ENCODE data around the gene SERTAD4. TPM values are rescaled to one million over a fixed set of nuclear protein-coding genes. Genes with fewer than 3 reads are reported as not detected.
"Not testable (repeated sequence)": the region's sequence is repeated elsewhere in the genome, so short reads cannot be mapped to it uniquely, and the experiment has no call there.

Gene SERTAD4
- total and polyA plus RNA-seq, 10 of the 15 experiments (the other 5 are each of a cell fraction or from before 2014, with no cell fraction given) = not detected

DNA sequence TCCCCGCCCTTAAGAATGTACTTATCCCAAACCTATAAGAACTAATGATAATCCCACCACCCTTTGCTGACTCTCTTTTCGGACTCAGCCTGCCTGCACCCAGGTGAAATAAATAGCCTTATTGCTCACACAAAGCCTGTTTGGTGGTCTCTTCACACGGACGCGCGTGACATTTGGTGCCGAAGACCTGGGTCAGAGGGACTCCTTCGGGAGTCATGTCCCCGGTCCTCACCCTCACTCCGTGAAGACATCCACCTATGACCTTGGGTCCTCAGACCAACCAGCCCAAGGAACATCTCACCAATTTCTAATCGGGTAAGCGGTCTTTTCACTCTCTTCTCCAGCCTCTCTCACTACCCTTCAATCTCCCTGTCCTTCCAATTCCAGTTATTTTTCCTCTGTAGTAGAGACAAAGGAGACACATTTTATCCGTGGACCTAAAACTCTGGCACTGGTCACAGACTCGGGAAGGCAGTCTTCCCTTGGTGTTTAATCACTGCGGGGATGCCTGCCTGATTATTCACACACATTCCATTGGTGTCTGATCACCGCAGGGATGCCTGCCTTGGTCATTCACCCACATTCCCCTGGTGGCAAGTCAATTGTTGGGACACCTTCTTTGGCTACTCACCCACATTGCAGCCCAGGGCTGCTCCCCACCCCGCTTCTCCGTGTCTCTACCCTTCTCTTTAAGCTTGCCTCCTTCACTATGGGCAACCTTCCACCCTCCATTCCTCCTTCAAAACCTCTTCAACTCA is 44.6 kb upstream of the SERTAD4 start:
- BruUV-seq (replicated peaks); RAD21 ChIA-PET (ENCODE audit: unreplicated experiment); FAIRE-seq; ATAC-seq; DNase-seq (ENCODE audit: low read depth, low spot score); H3K9me3 ChIP-seq (replicated peaks; ENCODE audit: control insufficient read depth, insufficient read depth, low read length); H3K36me3 ChIP-seq (ENCODE audit: control insufficient read depth in 2 of 2, insufficient read depth in 2 of 2, low read length in 1 of 2); H3K4me3 ChIP-seq; H3K4me2 ChIP-seq (ENCODE audit: control insufficient read depth, insufficient read depth); SMC1A ChIA-PET (ENCODE audit: uncharacterized antibody, unreplicated experiment); POLR2A ChIA-PET; H2AFZ ChIP-seq (ENCODE audit: control insufficient read depth, low read depth, low read length); H3K27me3 ChIP-seq (replicated peaks in 1 of 2; ENCODE audit: control insufficient read depth in 2 of 2, insufficient read depth in 2 of 2, low read length in 1 of 2); H3K4me1 ChIP-seq (ENCODE audit: control insufficient read depth, insufficient read depth, low read length); H4K20me1 ChIP-seq (ENCODE audit: control insufficient read depth, insufficient read depth); H3K79me2 ChIP-seq (ENCODE audit: control insufficient read depth, insufficient read depth, low read length); intact Hi-C loops (cut with micrococcal nuclease; ENCODE audit: unreplicated experiment); H3K9ac ChIP-seq (ENCODE audit: control insufficient read depth, insufficient read depth, low read length); CTCF ChIA-PET; in situ Hi-C loops (cut with MboI); H3K27ac ChIP-seq (ENCODE audit: control insufficient read depth, insufficient read depth): not testable (repeated sequence)
- 63% methylated on average over 18 of the region's 18 CpGs for WGBS (ENCODE audit: insufficient coverage, insufficient replicate concordance, low lambda C conversion rate, missing lambda C conversion rate)

DNA sequence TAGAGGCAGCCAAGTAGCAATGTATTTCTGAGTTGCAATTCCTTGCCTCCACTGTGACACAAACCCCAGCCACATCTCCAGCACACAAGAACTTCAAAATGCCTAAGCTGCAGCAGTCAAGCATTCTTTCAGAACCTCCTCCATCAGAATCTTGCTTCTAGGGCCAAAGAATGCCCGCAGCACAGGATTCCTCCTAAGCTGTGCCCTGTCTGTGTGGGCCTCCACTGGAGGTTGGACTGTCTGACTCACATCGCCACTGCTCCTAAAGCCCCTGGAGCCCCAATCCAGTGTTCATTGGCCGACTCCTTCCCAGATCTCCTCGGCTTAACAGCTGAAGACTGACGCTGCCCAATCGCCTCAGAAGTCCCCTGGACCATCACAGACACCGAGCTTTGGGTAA is 43.2 kb upstream of the SERTAD4 start:
- intact Hi-C loops (cut with micrococcal nuclease; ENCODE audit: unreplicated experiment) (no loop called here), in situ Hi-C loops (cut with MboI) (no loop called here)
- Histone ChIP-seq H4K20me1 (ENCODE audit: control insufficient read depth, insufficient read depth) (no peaks in the 10 kb centered on the region), H3K9ac (ENCODE audit: control insufficient read depth, insufficient read depth, low read length) (no peak overlapping the region), H3K27ac (ENCODE audit: control insufficient read depth, insufficient read depth) (no peak overlapping the region), H3K9me3 (replicated peaks; ENCODE audit: control insufficient read depth, insufficient read depth, low read length) (no peaks in the 10 kb centered on the region; the same call in 2 of the 3 replicates), H3K4me1 (ENCODE audit: control insufficient read depth, insufficient read depth, low read length) (no peaks in the 10 kb centered on the region), H3K27me3 (replicated peaks in 1 of 2; ENCODE audit: control insufficient read depth in 2 of 2, insufficient read depth in 2 of 2, low read length in 1 of 2) (no peaks in the 10 kb centered on the region), H3K4me3 (no peak overlapping the region), H3K36me3 (ENCODE audit: control insufficient read depth in 2 of 2, insufficient read depth in 2 of 2, low read length in 1 of 2) (no peaks in the 10 kb centered on the region), H3K4me2 (ENCODE audit: control insufficient read depth, insufficient read depth) (no peak overlapping the region), H3K79me2 (ENCODE audit: control insufficient read depth, insufficient read depth, low read length) (no peaks in the 10 kb centered on the region), H2AFZ (ENCODE audit: control insufficient read depth, low read depth, low read length) (no peak overlapping the region)
- ChIA-PET SMC1A (ENCODE audit: uncharacterized antibody, unreplicated experiment) (interaction anchor here (0.6 kb wide), 1 partner anchor 1097 kb away, joined by 3 read pairs; no protein-coding TSS in a partner anchor), CTCF (interaction anchor here (0.6 kb wide), 1 partner anchor 10 kb away, joined by 3 read pairs; no protein-coding TSS in a partner anchor), POLR2A (no interaction called here), RAD21 (ENCODE audit: unreplicated experiment) (no interaction called here)
- no TSS peak for BruUV-seq (replicated peaks)
- WGBS (ENCODE audit: insufficient coverage, insufficient replicate concordance, low lambda C conversion rate, missing lambda C conversion rate) = 10% methylated on average over 7 of the region's 7 CpGs
- FAIRE-seq = no peak
- DNase-seq (ENCODE audit: low read depth, low spot score) = no peak
- TF ChIP-seq ASH2L (IDR thresholded peaks at IDR 0.05; ENCODE audit: borderline replicate concordance, low read depth) (no peak), ZNF384 (IDR thresholded peaks at IDR 0.05; ENCODE audit: borderline replicate concordance, low read depth, low read length) (no peak), ZNF274 (IDR thresholded peaks at IDR 0.05; ENCODE audit: insufficient read depth, insufficient read length) (no peak), DPF2 (IDR thresholded peaks at IDR 0.05) (no peak), ZNF622 (IDR thresholded peaks at IDR 0.05) (no peak)
- TF ChIP-seq, protein P1, sequence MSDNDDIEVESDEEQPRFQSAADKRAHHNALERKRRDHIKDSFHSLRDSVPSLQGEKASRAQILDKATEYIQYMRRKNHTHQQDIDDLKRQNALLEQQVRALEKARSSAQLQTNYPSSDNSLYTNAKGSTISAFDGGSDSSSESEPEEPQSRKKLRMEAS (IDR thresholded peaks at IDR 0.05; ENCODE audit: low read depth, low read length) = no peak
- TF ChIP-seq, protein P2, sequence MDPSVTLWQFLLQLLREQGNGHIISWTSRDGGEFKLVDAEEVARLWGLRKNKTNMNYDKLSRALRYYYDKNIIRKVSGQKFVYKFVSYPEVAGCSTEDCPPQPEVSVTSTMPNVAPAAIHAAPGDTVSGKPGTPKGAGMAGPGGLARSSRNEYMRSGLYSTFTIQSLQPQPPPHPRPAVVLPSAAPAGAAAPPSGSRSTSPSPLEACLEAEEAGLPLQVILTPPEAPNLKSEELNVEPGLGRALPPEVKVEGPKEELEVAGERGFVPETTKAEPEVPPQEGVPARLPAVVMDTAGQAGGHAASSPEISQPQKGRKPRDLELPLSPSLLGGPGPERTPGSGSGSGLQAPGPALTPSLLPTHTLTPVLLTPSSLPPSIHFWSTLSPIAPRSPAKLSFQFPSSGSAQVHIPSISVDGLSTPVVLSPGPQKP (IDR thresholded peaks at IDR 0.05; ENCODE audit: low read depth, low read length) = no peak
- ATAC-seq = no peak
